ENCODE results near the gene SETBP1.

GRCh38 chr18:44743631-44744030 lies 62.9 kb downstream of the SETBP1 start:
- TF ChIP-seq EZH2 (IDR thresholded peaks at IDR 0.05; ENCODE audit: insufficient read depth, low read length) = no peak
- TF ChIP-seq, protein P1, sequence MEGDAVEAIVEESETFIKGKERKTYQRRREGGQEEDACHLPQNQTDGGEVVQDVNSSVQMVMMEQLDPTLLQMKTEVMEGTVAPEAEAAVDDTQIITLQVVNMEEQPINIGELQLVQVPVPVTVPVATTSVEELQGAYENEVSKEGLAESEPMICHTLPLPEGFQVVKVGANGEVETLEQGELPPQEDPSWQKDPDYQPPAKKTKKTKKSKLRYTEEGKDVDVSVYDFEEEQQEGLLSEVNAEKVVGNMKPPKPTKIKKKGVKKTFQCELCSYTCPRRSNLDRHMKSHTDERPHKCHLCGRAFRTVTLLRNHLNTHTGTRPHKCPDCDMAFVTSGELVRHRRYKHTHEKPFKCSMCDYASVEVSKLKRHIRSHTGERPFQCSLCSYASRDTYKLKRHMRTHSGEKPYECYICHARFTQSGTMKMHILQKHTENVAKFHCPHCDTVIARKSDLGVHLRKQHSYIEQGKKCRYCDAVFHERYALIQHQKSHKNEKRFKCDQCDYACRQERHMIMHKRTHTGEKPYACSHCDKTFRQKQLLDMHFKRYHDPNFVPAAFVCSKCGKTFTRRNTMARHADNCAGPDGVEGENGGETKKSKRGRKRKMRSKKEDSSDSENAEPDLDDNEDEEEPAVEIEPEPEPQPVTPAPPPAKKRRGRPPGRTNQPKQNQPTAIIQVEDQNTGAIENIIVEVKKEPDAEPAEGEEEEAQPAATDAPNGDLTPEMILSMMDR (IDR thresholded peaks at IDR 0.05; ENCODE audit: insufficient read depth, low read depth, low read length) = no peak

Data from astrocyte (in vitro differentiated cells and primary cell).